ENCODE results near the gene MCCC1.

- TF ChIP-seq CTCF (IDR thresholded peaks at IDR 0.05) = no peak
- TF ChIP-seq ZFX (IDR thresholded peaks at IDR 0.05; ENCODE audit: borderline replicate concordance) = no peak
These were observed 60.5 kb downstream of the MCCC1 start for GRCh38 chr3:183038757-183039156.

All from 22Rv1 (cell line).